Muscle of leg (tissue), 11 donors: Measurements from ENCODE around the gene PTH1R. TPM values are rescaled to one million over a fixed set of nuclear protein-coding genes. Genes with fewer than 3 reads are reported as not detected.

Experiments used
- DNase-seq: peaks from one replicate; pipeline ENCODE4 v3.0.0; 2013
- H3K27ac ChIP-seq: one replicate; pipeline ENCODE4 v1.5.1; 2013; ENCODE audit warnings: mild to moderate bottlenecking, low read length, control low read depth
- H3K27me3 ChIP-seq: one replicate; pipeline ENCODE4 v1.6.1; 2013; ENCODE audit warnings: low read length; ENCODE audit not compliant: control insufficient read depth, insufficient read depth
- H3K36me3 ChIP-seq: one replicate; pipeline ENCODE4 v1.6.1; 2013; ENCODE audit warnings: low read length; ENCODE audit not compliant: control insufficient read depth, insufficient read depth
- H3K4me1 ChIP-seq: one replicate; pipeline ENCODE4 v1.6.1; 2013; ENCODE audit warnings: low read length; ENCODE audit not compliant: control insufficient read depth, insufficient read depth
- H3K4me3 ChIP-seq: one replicate; pipeline ENCODE4 v1.5.1; 2013; ENCODE audit warnings: low read length, control low read depth
- H3K9me3 ChIP-seq: replicated peaks from 2 replicates; pipeline ENCODE4 v1.6.1; 2013; ENCODE audit warnings: low read depth, low read length; ENCODE audit not compliant: control insufficient read depth
- WGBS: methylation state at CpG from one replicate; pipeline ENCODE4 v1.1.5; 2013; ENCODE audit warnings: missing lambda C conversion rate; ENCODE audit not compliant: insufficient coverage; 5-methylcytosine and 5-hydroxymethylcytosine counted together
- polyA plus RNA-seq, 8 donors: library from polyadenylated mRNA; unstranded; fragments of 120-200 nt; gene quantifications; one replicate each; pipeline versions ENCODE4 v1.2.1 to v1.2.3, GENCODE V29; 2013; ENCODE audit warnings: inconsistent platforms in 1 of 8, low replicate concordance in 1 of 8; ENCODE audit not compliant: insufficient read length in 8 of 8, insufficient read depth in 1 of 8
- total RNA-seq: library from RNA; stranded (reverse); fragments of 120-200 nt; gene quantifications from one replicate; pipeline ENCODE4 v1.2.4, GENCODE V29; 2013

Gene PTH1R
- total and polyA plus RNA-seq, 9 donors = 7.1 to 26.8 (median 11.4) TPM

- WGBS = no CpG with 5 or more reads among the region's 2 CpGs
- Histone ChIP-seq H3K36me3 (peaks cover 5% of the 10 kb centered on the region), H3K27ac (no peak overlapping the region), H3K9me3 (no peaks in the 10 kb centered on the region), H3K27me3 (no peaks in the 10 kb centered on the region), H3K4me3 (no peak overlapping the region), H3K4me1 (peaks cover 54% of the 10 kb centered on the region)
- no peak for DNase-seq
Measured at GRCh38 chr3:46952813-46953212, 75.3 kb downstream of the PTH1R start.

Other genes with a start within 250 kb of the PTH1R start
- gene ALS2CL, start 184.0 kb upstream of the PTH1R start, total RNA-seq = 5.1 TPM
- 1 to 10 TPM; 1.9 to 7.3 (median 6.1) TPM for gene ALS2CL, start 184.0 kb upstream of the PTH1R start, polyA plus RNA-seq
- gene TMIE, start 176.3 kb upstream of the PTH1R start, total RNA-seq = 0.62 TPM
- 1 to 10 TPM in 1 of 8 donors, under 1 TPM in 7; 0.32 to 1.0 (median 0.80) TPM for gene TMIE, start 176.3 kb upstream of the PTH1R start, polyA plus RNA-seq
- gene PRSS50, start 159.9 kb upstream of the PTH1R start, total RNA-seq = 0.09 TPM
- under 1 TPM in 7 of 8 donors, not detected in 1; 0.06 to 0.44 (median 0.12) TPM for gene PRSS50, start 159.9 kb upstream of the PTH1R start, polyA plus RNA-seq
- gene MYL3, start 14.3 kb upstream of the PTH1R start, total RNA-seq = 107 TPM
- gene MYL3, start 14.3 kb upstream of the PTH1R start, polyA plus RNA-seq = 100 to 1,000 TPM; 201 to 640 (median 278) TPM
- 37.7 TPM for gene CCDC12, start 99.0 kb downstream of the PTH1R start, total RNA-seq
- gene CCDC12, start 99.0 kb downstream of the PTH1R start, polyA plus RNA-seq = 10 to 100 TPM; 40.9 to 56.4 (median 48.6) TPM
- gene NBEAL2, start 101.9 kb downstream of the PTH1R start, total RNA-seq = 8.4 TPM
- gene NBEAL2, start 101.9 kb downstream of the PTH1R start, polyA plus RNA-seq = 10 to 100 TPM in 7 of 8 donors, 1 to 10 TPM in 1; 8.1 to 20.0 (median 13.7) TPM